NCI-H2227 treated with DMSO at 0.1 percent for 48 hours (cell line): ENCODE measurements around the gene CD226.

ENCODE experiments used
- DNase-seq: peaks from one replicate; lab custom pipeline; 2025; lab: John Stamatoyannopoulos, UW

CD226 gene

DNA sequence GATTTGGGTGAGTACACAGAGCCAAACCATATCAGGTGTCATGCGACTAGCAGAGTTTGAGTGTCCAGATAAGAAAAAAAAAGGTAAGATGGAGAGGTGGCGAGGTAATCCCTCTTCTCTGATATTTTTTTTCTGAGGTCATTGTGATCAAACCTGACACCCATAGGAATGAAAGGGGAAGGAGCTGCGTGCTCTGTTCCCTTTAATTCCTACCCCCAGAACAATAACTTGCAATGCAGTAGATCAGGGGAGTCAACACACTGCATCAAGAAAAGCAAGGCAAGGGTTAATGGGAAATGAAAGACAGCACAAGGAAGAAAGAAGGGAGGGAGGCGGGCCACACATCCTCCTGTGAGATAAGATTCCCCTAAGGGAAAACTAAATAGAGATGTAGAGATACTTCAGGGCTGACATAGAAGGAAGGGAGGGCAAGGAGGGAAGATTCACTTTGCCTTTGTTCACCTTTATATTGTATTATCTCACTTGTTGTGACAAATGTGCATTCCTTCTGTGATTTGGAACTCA is 132.8 kb downstream of the CD226 start:
- no peak for DNase-seq

DNA sequence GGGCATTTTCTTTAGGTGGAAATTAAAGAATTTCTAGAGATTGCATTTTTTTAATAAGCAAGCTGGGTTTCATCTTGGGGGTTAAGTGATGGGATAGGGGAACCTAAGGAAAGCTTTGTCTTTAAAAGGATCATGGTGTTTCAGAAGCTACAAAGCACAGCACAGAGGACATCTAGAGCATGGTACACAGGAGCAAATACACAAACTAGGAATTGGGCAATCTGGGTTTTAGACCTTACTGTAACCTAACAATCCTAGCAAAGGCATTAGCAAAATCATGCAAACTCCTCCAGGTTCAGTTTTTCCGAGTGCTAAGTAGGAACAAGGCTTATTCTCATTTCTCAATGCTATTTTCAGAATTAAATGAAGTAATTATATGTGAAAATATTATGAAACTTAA is 134.1 kb downstream of the CD226 start:
- DNase-seq, result no peak

DNA sequence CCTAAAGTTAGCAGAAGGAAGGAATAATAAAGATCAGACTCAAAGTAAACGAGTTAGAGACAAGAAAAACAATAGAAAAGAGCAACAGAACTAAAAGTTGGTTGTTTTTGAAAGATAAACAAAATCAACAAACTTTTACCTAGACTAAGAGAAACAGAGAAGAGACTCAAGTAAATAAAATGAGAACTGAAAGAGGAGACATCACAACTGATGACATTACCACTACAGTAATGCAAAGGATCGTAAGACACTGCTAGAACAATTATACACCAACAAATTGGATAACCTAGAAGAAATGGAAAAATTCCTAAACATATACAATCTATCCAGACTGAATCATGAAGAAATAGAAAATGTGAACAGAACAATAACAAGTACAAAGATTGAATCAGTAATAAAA is 139.3 kb downstream of the CD226 start:
- DNase-seq, result no peak

DNA sequence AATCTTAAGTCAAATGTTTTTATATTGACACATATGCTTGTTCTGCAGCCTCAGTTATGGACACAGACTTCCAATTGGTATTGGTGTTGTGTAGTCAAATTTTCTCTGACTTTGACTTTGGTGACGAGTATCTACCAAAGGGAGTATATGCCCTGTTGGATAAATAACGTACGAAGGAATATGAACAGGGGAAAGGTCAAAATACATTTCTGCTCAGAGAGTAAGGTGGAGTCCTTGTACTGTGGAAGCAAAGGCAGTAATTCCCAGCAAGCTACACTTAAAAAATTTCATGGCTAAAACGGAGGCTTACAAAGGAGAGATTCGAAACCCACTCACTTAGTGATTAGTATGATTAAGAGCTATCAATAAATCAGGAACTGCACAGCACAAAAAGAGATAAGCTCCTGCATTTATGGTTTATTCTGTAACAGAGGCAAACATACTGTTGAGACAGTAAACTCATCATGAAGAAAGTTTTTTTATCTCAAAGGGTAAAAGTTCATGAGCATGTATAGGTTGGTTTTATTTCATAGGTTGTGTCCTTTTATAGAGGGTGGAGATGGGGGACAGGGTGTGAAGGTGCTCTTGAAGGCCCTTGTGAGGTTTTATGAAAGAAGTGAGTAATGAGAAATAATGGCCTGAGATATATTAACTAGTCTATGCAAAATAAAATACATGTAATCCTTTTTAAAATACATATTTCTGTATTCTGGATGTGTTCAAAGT is 142.7 kb downstream of the CD226 start:
- no peak for DNase-seq
